ENCODE measurements around the gene GABBR1.

Gene GABBR1

DNA sequence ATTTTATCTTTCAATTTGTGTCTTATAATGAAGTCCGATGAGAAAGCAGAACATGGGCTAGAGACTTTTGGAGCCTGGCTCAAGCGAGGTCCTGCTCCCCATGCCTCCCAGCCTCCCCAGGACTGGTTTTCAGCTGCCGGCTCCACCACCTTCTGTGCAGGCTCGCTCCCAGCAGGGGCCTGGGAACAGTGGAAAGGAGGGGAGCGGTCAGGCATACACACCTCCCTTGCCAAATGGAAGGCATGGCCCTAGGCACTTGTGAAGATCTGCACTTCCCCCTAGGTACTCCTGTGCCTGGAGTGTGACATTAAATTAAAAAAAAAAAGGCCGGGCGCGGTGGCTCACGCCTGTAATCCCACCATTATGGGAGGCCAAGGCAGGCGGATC is 19.2 kb upstream of the GABBR1 start:
- DNase-seq = no peak

DNA sequence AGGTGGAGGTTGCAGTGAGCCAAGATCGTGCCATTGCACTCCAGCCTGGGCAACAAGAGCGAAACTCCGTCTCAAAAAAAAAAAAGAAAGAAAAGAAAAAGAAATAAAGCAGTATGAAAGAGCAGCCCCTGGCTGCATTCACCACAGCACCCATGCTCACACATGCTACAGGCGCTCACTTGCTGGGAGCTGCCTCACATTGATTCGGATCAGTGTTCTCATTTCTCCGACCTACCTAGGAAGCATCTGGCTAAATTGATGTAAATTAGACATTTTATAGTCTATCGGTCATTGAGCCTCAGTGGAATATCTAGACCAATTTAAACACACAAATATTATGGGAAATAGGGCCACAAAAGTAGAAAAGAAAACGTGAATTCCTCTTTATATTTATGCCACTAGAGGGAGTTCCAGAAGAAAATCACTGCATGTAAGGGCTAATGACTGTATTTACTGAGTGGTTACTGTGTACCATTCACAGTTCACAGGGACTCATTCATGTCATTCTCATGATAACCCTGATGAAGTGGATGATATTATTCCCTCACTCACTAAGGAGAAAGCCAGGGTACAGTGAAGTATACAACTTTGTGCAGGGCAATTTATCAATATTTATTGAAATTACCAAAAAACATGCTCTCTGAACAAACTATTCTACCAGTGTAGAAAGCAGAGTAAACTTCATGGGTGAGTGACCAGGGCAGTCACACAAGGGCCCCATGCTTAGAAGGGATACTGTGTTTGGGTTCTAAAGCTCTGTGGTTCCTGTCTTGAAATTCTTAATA is 18.6 kb upstream of the GABBR1 start:
- peak; percentile 57 for DNase-seq

DNA sequence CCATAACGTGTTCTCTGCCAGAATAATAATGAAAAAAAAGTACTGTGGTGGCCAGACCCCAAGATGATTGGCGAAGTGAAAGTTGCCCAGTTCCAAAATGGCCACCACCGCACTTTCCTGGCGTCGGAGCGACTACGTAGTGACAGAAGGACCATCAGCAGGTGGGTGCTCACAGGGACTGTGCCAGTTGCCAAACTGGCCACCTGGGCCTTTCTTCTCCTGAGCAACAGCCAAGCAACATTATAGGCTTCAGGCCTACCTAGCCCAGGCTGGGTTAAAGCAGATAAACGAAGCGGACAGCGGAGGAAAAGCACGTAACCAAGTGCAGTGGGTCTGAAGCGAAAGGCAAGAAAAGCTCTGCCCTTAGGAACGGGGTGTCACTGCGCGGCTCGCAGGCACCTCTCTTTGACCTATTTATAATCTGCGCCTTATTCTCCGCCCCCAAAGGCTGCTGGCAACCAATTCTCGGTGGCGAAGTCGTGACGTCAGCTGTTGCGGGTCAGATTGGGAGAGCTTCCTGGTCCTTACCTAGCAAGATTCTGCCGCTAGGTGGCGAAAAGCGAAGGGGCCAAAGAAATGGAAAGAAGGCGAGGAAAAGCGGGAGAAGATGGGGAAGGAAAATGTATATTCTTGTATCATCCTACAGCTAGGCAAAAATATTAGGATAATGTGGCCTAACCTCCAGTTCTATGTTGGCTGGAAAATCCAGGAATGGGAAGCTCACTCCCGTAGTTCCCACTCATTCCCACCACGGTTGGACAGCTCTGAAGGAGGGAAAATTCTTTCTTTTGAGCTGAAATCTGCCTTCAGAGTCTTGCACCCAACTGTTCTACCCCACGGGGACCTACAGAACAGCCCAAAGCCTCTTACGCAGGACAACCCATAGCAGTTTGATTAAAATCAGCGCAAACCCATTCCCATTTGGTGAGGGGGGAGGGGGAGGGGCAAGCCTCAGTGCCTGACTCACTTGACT is 17.0 kb upstream of the GABBR1 start:
- peak; percentile 99 for DNase-seq

DNA sequence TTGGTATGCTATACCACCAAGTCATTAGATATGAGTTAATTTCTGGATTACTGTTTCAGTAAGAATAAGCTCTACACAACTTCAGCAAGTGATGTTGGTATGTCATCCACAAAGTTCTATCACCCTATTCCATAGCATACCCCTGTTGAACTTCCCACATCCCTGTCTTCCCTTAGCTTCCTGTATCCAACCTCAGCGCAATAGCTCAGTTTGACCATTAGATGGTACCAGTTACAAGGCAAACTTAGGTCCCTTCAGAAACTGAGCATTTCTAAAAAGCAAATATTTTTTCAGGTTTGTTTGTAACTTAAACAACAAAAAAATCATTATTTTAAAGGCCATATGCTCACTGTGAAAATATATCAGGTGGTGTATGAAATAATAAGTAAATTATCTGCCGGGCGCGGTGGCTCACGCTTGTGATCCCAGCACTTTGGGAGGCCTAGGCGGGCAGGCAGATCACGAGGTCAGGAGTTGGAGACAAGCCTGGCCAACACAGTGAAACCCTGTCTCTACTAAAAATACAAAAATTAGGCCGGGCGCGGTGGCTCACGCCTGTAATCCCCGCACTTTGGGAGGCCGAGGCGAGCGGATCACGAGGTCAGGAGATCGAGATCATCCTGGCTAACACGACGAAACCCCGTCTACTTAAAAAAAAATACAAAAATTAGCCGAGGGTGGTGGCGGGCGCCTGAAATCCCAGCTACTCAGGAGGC is 15.1 kb upstream of the GABBR1 start:
- DNase-seq = peak; percentile 44

DNA sequence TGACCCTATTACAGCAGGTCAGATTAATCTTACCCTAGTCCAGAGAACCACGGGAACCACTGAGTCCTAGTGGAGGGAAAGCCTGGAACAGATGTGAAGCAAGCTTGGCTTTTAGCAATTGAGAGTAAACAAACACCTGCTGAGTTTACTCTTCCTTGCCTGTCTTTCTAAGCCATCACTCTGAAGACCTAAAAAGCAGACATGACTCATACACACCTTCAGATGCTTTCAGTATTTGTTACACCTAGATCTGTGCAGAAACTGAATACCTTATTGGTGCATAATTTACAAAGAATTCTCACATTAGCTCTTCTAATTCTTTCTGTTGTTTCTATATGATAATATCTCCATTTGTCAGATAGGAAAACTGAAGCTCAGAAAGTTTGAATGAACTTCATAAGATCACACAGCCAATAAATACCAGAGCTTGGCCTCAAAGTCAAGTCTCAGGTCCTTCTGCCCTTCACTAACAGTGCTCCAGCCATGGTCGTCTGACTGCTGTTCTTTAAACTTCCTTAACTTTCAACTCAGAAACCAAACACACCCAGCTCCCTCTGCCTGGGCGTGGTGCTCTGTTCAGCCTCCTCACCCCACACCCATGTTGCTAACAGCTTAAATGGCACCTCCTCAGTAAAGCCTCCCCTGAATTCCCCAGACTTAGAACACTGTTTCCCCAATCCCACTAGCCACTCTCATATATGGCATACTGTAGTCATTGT is 8.6 kb upstream of the GABBR1 start:
- no peak for DNase-seq

DNA sequence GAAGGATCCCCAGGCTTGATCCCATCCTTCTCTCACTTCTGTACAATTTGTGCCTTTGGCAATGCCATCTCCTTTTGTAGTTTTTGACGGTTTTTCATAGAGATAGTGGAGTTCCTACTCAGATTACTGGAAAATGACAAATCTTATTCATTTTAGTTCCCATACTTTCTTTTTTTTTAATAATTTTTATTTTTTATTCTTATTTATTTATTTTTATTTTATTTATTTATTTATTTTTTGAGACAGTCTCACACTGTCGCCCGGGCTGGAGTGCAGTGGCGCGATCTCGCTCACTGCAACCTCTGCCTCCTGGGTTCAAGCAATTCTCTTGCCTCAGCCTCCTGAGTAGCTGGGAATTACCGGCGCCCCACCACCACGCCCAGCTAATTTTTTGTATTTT is 4.3 kb upstream of the GABBR1 start:
- no peak for DNase-seq

DNA sequence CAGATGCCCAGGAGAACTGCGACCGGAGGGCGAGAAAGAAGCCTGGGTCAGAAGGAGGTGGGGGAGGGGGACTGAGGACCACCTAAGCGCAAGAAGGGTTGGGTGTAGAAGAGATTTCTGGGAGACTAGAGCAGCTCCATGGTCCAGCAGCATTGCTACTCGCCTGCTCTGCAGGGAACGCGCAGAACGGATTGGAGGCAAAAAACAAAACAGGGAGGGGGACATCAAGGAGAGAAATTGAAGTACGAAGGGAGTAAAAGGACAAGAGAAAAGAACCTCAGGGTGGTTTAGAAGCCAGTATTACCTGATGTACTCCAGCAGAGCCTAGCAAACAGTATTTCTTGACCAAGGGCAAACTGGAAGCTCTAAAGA is 537 bp upstream of the GABBR1 start:
- no peak for DNase-seq

DNA sequence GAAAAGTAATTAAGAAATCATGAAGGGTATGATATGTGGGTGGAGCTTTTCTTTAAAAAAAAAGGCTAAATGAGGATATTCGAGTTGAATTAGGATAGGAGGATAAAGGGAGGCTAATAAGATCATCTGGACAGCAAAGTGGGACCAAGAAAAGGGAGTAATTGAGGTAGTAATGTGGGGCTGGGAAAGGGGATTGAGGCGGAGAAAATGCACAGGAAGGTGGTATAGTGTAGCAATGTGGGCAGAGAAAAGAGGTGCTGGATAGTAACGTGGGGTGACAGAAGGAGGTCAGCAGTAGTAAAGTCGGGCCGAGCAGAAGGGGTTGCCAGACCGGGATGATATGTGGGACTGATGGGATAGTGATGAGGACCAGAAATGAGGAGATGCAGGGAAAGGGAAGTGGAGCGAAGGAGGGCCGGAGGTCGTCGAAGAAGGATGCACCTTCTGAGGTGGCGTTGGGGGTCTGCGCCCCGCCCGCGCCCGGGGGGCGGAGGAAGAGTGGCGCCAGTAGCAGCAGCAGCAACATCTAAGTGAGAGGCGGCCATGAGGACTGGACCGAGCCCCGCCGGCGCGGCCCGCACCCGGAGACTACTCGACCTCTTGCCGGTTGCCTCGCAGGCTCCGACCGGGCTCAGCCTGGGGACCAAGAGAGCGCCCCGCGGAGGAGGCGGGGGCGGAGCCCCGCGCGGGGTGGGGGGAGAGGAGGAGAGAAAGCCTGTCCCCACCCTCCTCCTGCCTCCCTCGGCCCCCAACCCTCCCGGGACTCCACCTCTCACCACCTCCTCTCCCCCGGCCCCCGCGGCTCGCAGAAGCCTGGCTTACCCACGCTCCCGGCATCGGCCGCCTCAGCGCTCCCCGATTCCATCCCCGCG is 887 bp downstream of the GABBR1 start:
- peak; percentile 50 for DNase-seq

DNA sequence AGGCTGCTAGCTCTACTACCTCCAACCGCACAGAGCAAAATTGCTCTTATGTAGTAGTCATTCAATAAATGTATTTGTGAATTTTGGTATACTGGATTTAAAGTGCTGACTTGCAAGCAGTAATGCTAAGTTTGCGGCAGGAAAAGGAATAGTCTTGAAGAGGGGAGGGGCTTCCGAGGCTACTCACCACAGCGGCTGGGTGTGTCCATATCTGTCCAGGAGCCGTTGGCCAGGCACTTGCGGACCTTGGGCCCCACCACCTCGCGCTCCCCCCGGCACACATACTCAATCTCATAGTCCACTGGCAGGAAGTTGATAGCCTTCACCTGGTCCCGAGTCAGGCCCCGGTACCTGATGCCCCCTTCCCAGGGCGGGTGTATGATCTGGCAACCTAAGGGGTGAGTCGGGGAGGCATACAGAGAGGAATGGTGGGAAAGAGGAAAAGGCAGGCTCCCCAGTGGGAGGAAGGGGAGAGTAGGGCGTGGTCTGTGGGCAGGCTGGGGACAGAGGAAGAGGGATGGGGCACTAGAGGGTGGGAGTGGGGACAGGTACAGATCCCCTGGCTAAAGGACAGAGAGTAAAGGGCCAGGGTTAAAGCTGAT is 1.7 kb downstream of the GABBR1 start:
- no peak for DNase-seq

DNA sequence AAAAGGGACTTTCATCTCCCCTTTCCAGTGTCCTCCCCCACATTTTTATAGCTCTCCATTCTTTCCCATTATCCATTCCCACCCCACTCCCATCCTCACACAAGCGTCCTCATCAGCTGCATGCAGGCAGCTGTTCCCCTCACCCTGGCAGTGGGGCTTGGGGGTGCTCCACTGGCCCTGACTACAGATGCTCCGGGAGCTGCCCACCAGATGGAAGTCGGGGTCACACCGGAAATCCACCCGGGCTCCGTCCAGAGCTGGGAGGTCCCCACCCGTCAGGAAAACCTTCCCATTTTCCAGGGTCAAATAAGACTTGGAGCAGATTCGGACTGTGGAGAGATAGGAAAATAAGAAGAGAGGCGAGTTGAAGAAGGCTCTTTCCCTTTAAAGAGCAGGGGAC is 2.7 kb downstream of the GABBR1 start:
- DNase-seq = no peak

DNA sequence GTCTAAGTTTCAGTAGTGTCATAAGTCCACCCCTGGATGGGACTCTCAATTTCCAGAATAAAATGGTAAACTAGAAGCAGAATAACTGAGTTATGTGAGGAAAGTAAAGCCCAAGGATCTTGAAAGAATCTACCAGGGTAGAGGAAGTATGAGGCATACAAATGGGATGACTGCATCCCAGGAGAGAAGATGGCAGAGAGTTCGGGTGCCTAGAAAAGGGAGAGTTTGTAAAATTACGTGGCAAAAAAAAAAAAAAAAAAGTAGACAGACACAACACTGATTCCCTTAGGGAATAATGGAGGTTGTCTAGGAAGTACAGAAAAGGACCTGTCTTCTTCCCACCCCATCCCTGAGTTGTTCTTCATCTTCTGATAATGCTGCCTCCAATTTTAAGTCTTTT is 3.4 kb downstream of the GABBR1 start:
- DNase-seq = no peak

DNA sequence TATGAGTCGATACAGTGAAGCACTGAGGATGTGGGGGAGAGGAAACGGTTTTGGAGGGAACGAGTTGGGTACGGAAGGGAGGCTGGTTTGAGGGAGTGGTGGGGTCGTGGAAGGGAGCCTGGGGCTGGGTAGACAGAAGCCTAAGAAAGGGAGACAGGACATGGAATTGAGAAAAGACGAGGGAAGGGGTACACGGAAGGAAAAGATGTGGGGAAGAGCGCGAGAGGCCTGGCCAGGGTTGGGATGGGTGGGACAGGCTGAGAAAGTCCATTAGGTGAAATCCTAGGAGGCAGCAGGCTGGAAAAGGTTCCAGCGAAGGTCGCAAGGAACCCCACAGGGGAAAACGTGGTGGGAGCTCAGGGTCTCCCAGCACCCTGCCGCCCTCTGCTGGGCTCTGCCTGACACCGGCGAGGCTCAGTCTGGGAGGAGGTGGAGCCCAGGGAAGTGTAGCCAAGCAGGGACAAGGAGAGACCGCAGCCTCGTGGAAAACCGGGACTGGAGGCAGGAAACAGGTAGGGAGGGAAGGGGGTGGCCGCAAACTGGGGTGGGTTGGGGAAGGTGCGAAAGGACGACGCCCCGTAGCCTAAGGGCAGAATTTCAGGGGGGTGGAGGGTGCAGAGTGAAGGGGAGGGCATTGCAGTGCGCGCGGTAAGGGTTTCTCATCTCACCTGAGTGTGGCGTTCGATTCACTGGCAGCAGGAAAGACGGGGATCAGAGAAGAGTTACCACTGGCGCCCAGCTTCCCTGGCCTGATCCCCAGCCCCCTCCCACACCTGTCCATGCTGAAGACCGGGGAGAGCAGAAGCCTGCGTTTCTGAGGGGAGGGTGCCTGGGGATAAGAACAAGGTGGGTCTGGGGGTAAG is 4.3 kb downstream of the GABBR1 start:
- peak; percentile 92 for DNase-seq

DNA sequence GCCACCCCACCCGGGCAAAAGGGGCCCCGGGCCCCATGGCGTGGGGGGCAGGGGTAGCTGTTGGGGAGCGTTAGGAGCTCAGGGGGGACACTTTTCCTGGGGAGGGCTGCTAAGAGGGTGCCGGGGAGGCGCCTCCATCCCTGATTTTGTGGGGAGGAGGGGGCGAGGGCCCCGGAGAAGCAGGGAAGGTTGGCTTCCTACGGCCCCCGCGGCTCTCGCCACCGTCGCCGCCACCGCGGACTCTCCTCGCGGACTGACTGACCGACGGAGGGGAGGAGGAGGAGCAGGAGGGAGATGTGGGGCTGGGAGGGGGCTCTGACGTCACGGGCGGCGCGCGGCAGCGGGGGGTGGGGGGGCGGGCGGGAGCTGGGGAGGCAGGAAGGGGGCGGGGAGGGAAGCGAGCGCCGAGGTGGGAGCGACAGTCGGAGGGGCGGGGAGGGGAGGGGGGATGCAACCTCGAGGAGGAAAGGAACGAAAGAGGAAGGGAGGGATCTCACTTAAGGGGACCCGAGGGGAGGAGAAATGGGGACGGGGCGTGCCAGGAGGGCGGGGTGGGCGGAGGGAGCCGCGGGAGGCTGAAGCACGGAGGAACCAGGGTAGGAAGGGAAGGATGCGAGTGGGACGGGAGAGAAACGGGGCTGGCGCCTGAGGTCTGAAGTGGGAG is 5.1 kb downstream of the GABBR1 start:
- peak; percentile 80 for DNase-seq

DNA sequence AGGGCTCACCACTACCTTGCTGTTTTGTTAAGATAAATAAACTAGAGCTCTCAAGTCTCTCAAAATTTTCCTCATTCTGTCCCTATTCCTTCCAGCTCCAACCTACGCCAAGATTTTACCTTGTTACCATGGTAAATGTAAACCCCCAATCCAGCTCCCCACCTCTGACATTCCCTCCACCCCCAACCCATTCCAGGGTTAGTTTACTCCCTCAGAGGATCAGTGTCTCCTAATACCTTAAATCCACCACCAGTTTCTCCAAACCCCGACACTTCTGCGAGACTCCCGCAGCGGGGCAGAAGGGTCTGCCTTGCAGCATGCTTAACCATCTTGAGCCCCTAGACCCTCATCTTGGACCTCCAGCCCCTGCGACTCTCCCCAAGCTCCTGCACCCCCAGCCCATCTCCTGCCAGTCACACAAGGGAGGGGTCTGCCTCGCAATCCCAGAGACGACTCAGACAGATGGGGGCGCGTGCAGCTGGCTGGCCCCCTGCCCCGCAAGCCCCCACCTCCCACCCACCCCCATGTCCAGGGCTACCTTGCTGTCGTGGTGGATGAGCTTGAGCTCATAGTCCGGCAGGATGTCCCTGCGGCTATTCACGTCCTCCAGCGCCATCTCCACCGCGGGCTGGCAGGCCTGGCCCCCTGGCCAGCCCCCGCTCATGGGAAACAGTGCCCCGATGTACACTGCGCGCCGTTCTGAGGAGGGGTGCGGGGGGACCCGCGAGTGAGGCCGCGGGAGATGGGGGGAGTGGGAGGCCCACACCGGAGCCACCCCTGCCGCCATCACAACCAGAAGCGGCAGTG is 5.8 kb downstream of the GABBR1 start:
- no peak for DNase-seq

DNA sequence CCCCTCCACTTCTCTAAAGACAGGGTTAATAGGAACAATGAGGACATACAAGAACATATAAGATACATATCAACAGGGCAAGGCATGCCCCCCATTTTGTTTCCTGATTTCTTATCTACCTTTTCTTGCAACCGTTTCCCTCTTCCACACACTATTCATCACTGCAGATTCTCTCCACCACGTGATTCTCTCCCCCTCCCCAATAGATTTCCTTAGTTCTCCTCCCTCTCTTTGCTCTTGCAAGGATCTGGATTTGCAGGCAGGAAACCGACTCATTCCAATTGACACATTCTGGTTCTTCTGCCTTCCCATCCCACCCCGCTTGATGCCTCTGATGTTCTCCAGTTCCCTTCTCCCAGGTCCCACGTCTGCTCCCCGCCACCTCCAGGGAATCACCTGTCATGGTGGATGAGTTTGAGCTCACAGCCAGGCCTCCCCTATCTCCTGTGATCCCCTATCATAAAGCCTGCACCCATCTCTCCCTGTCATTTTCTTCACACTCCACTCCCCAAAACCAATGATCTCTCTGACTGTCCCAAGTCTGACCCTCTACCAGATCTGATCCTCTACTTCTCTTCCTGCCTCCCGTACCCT is 7.5 kb downstream of the GABBR1 start:
- DNase-seq = no peak

DNA sequence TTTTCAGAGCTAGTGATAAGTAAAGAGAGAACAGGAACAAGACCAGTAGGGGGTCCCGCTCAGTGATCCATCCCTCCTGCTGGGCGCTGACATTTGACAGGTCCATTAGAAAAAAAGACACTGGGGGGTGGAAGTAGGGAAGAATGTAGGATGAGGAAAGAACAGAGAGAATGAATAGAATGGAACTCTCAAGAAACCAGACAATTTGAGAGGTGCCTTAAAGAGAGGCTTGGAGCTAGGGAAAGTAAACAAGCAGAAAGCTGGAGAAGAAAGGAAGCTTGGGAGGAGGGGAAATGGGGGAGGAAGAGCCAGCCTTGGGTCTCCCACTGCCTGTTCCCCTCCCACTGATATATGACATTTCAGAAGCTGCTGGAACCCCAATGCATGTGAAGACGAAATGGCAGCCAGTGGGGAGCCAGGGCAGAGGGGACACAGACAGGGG is 8.4 kb downstream of the GABBR1 start:
- no peak for DNase-seq

DNA sequence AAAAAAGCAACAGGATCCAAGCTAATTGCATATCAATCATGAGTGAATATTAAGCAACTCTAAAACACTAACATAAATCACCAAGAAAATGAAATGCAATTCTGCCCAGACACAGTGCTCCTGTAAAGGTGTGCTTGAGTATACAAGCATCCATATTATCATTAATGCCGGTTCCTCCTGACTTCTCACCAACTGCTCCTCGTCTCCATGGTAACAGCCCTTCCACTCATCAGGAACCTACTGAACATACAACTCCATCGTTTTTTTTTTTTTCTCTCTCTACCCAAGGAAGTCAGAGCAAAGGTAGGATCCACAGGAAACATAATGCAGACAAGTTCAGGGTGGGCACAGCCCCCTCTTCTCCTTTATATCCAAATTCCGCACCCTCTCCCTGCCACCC is 12.4 kb downstream of the GABBR1 start:
- no peak for DNase-seq

DNA sequence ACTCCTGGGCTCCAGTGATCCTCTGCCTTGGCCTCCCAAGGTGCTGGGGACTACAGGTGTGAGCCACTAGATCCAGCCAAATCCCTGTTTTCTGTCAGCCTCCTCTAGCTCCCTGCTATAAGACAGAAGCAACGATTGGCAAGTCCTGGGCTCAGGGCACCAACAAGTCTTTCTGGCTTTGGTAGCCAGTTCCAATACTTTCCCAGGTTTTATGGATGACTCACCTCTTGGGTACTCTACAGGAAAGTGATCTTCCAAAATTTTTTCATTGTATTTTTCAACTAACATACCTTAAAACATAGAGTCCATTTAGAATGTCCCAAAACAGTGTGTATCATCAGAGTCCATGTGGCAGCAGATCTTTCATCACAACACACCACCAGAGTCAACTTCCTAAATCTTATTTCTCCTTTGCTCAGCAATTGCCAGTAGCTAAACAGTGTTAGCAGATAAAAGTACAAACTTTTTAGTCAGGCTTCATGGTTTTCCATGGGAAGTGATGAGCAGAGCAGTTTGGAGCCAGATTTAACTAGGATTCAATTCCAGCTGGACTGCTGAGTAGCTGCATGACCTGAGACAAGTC is 13.3 kb downstream of the GABBR1 start:
- no peak for DNase-seq
